Testis (tissue), 2 donors: ENCODE data around the gene SLC16A6.

Experiments used
- CTCF ChIP-seq, 3 experiments: fragments of 450-650 bp in 2 of 3; fragments of 200-600 bp in 1 of 3; sonication (generic) in 1 of 3; IDR thresholded peaks; one replicate each; pipeline ENCODE4 v1.5.1; 2016 to 2019; ENCODE audit warnings: antibody characterized with exemption in 3 of 3, mild to moderate bottlenecking in 2 of 3, moderate library complexity in 1 of 3
- POLR2A ChIP-seq: fragments of 450-650 bp; IDR thresholded peaks from one replicate; pipeline ENCODE4 v1.6.1; 2017; ENCODE audit warnings: antibody characterized with exemption, mild to moderate bottlenecking, moderate library complexity

- TF ChIP-seq CTCF (IDR thresholded peaks at IDR 0.05) (no peak), POLR2A (no peak)
These were observed 13.8 kb upstream of the SLC16A6 start for GRCh38 chr17:68304706-68305105.
